ENCODE results near the gene ACSL3.
"Not testable (repeated sequence)": the region's sequence is repeated elsewhere in the genome, so short reads cannot be mapped to it uniquely, and the experiment has no call there.

Gene ACSL3

DNA sequence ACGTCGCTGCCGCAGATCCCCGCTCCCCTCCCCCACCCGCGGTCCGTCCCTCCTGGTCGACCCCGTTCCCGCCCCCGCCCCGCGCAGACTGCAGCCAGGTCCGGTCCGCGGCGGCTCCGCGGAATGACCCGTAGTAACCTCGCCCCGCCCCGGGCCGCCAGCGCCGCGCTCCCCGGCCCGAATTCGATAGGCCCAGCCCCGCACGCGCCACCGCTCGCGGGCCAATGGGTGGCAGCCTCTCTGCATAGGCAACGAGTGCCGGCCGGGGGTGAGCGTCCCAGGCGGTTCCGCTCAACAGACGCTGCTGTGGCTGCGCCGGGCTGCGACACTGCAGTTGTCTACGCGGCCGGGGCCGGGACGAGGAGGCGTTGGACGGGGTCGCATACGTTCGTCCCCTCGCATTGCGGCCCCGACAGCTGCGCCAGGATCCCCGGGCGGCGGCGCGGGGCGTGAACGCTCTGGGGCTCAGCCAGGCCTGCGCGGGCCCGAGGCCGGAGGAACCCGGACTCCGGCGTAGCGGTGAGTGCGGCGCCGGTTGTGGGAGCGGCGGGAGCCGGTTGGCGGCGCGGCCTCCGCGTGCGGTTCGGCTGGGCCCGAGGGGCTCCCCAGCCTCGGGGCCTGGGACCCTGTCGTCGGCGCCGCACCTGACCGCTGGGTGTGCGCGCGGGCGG is at the start of gene ACSL3:
ACSL3 (plus strand) TSS at position 297 of the 671 bp plus-strand sequence. CDS start 47,737 bp downstream, outside the sequence.
- DNase-seq (ENCODE audit: low spot score) = peak; percentile 96
- peak; percentile 89 for FAIRE-seq

DNA sequence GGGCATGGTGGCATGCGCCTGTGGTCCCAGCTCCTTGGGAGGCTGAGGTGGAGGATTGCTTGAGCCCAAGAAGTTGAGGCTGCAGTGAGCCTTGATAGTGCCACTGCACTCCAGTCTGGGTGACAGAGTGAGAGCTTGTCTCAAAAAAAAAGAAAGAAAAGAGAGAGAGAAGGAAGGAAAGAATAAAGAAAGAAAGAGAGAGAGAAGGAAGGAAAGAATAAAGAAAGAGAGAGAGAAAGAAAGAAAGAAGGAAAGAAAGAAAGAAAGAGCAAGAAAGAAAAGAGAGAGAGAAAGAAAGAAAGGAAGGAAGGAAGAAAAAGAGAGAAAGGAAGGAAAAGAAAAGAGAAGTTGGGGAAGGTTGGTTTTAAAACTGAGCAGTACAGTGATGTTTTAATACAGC is 49.0 kb upstream of the ACSL3 start:
- DNase-seq (ENCODE audit: low spot score) (no peak), FAIRE-seq (no peak)

DNA sequence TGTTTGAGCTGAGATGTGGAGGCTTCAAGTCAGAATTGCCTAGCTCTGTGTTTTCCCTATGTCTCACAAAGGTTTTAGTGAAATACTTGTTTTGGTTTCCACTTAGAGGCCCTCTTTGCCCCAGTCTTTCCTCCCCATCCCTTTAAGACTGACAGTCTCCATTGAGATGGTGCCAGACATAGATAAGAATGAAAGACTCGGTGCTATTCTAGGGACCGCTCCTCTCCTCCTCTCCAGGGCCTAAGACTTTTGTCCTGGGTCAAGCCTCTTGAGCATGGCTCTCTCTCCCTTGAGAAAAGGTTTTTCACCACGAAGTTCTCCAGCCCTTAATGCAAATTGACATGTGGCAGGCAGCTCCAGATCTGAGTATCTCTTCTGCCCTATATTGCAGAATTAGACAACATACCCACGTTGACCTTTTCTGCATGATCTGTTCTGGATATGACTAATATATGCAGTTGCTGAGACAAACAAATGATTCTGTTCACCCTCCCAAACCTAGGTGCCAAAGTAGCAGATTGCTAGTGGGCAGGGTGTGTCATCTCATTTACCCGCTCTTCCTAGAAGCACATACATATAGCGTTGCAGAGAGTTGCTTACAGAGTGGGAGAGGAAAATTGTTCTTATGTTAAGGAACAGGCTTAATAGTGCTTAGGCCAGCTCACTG is 47.5 kb upstream of the ACSL3 start:
- DNase-seq (ENCODE audit: low spot score) (no peak), FAIRE-seq (no peak)

DNA sequence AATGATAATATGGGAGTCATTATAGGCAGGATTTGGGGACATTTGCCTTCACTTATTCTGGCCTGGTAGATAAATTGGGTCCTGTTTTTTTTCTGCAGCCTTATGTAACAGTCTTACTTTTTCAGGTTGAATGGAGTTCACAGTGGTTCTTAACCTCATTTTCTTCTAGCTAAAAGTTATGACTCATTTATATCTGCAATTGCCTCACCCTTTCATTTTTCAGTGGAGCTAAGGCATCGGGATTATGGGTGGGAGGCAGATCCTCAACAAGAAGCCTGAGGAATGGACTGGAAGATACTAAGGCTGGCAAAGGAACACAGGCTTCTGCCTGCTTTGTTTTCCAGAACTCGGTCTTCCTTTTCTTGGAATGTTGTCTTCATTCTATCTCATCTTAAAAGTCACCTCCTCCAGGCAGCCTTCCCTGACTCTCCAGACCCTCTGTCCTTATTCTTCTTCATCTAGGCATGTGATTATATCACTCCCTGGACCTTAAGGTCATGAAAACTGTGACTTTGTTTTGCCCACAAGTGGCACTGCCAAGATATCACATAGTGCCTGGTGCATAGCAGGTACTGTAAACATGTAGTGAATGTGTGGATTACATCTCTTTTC is 41.0 kb upstream of the ACSL3 start:
- FAIRE-seq = no peak
- no peak for DNase-seq (ENCODE audit: low spot score)

DNA sequence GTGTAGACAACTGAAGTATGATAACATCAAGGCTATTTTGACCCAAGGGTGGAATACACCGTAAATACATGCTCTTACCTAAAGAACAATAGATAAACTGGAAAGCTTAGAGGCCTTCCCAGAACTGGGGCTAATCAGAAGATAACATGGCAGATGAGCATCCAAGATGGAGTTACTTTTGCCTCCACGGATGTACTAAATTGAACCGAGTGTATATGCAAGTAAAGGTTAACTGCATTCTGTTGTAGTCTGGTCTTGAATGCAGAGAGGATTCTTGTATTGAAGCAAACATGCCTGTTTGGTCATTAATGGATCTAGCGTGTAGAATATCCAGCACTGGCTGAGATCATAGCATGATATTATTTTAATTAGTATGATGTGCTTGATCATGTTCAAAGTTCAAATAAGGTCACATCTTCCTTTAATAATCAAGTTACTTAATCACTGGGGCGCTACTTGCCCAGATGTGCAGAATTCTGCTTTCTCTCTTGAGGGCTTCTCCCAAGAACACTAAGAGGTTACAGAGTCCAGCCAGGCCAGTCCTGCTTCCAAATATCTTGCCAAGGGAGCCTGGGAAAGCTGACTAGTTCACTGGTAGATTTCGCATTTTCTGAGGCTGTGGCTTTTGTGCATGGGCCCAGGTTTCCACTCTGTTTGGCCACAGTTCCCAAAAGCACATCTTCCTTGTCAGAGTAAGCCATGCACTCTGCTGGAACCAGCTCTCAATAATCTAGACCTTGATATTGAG is 37.5 kb upstream of the ACSL3 start:
- FAIRE-seq (no peak), DNase-seq (ENCODE audit: low spot score) (no peak)

- DNase-seq (ENCODE audit: low spot score) = no peak
- no peak for FAIRE-seq
These were observed 35.8 kb upstream of the ACSL3 start for GRCh38 chr2:222825031-222825430.

DNA sequence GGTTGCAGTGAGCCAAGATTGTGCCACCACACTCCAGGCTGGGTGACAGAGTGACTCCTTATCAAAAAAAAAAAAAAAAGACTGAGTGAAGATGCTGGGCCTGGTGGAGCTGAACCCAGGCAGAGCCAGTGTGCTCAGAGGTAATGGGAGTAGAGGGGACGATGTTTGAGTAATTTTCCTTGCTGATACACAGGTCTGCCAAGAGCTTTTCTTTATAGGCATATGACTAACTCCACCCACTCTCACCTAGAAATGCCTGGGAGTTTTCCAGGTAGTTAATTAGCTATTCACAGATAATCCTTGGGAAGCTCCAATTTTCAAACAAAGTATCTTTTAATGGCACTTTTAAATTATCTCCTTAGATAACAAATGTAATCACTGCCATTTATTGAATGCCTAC is 33.4 kb upstream of the ACSL3 start:
- no peak for DNase-seq (ENCODE audit: low spot score)
- no peak for FAIRE-seq

GRCh38 chr2:222828572-222828971 is 32.3 kb upstream of the ACSL3 start:
- FAIRE-seq = no peak
- DNase-seq (ENCODE audit: low spot score) = no peak

DNA sequence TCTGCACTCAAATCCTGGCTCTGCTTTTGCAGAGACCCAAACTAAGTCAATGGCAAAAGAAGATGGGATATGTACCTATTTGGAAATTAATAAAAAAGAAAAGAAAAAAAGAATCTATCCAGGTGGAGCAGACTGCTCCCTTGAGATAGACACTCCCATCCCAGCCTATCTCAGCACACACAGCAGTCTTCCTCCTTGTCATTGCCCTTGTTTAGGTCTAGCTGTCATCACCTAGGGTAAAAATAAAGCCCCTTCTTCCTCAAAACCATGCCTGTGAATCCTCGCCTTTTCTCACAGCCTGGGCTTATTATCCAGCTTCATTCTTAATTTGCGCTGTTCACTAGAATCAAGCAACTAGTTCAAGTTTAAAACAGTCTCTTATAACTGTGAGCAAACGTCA is 30.7 kb upstream of the ACSL3 start:
- DNase-seq (ENCODE audit: low spot score) = no peak
- FAIRE-seq = no peak

DNA sequence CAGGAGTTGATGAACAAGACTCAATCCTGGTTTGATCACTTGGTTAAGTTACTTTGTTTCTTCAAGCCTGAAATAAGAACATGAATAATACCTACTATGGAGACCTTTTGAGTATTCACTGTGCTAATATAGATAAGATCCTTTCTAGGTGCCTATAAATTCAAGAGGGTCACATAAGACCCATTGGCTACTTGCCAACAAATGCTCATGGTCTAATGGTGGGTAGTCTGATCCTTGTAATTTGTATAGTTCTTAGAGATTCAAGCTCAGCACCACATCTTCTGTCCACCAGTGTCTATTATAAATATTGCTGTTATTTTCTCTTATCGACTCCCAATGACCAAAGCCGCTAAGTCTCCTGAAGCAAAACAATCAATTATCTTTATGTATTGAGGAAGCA is 27.4 kb upstream of the ACSL3 start:
- FAIRE-seq (no peak), DNase-seq (ENCODE audit: low spot score) (no peak)

GRCh38 chr2:222835143-222835822 is 25.6 kb upstream of the ACSL3 start:
- no peak for FAIRE-seq
- peak; percentile 35 for DNase-seq (ENCODE audit: low spot score)

GRCh38 chr2:222835823-222836151 is 25.0 kb upstream of the ACSL3 start:
- FAIRE-seq (no peak), DNase-seq (ENCODE audit: low spot score) (no peak)

- FAIRE-seq = peak; percentile 58
- DNase-seq (ENCODE audit: low spot score) = peak; percentile 62
These were observed 23.2 kb upstream of the ACSL3 start for GRCh38 chr2:222837643-222838056.

DNA sequence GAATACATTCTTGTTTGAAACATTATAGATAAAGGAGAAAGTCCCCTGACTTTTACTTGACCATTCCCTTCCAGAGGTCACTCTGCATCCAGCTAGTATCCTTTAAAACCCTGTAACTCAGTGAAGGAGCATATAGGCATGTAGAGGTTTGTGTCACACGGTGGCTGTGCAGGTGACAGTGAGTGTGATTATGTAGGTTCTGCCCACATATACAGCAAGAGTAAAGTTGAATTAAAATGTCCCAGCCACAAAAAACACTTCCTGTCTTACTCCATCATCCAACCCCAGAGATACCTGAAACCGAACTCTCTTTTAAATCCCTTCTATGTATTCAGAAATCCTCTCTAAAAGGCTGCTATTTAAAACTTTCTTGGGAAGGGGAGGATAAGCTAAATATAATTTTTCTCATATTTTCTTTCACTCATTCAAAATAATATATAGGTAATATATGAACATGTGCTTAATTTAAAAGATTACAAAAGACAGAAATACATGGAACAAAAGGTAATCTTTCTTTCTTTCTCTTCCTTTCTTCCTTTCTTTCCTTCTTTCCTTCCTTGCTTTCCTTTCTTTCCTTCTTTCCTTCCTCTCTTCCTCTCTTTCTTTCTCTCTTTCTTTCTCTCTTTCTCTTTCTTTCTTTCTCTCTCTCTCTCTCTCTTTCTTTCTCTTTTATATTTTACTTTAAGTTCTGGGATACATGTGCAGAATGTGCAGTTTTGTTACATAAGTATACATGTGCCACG is 20.6 kb upstream of the ACSL3 start:
- no peak for DNase-seq (ENCODE audit: low spot score)
- no peak for FAIRE-seq

DNA sequence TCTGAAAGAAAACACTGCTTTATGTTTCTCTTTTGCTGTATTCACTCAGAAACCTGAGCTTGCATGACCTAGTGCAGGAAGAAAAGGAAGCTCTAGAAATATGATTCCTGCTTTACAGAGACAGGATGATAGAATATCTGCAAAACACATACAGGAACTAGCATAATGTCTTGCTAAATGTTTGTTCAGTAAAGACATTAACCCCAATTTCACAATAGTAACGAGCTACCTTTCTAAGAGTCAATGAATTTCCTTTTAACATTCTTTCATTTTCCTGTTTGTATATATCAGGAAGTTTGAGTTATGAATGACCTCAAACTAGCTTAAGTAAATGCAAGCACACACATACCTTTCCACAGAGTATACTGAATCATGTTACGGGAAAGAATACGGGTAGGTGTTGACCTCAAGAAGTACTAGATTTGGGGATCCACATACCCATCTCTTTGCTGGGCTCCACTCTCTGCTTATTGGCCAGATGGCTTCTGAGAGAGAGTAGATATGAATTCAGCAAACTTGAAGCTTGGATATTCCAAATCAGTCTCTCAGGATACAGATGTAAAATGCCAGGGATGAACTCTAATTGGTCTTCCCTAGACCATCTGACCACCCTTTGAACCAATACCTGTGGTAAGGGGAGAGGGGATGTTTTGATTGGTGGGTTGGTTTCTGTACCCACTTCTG is 18.2 kb upstream of the ACSL3 start:
- FAIRE-seq (no peak), DNase-seq (ENCODE audit: low spot score) (no peak)

GRCh38 chr2:222844323-222844722 is 16.5 kb upstream of the ACSL3 start:
- DNase-seq (ENCODE audit: low spot score) (peak; percentile 39), FAIRE-seq (no peak)

GRCh38 chr2:222845314-222845713 is 15.5 kb upstream of the ACSL3 start:
- not testable (repeated sequence) for DNase-seq (ENCODE audit: low spot score); FAIRE-seq

- DNase-seq (ENCODE audit: low spot score) = no peak
- no peak for FAIRE-seq
These were observed 14.8 kb upstream of the ACSL3 start for GRCh38 chr2:222846003-222846402.

- DNase-seq (ENCODE audit: low spot score); FAIRE-seq: not testable (repeated sequence)
These were observed 12.8 kb upstream of the ACSL3 start for GRCh38 chr2:222848031-222848430.

DNA sequence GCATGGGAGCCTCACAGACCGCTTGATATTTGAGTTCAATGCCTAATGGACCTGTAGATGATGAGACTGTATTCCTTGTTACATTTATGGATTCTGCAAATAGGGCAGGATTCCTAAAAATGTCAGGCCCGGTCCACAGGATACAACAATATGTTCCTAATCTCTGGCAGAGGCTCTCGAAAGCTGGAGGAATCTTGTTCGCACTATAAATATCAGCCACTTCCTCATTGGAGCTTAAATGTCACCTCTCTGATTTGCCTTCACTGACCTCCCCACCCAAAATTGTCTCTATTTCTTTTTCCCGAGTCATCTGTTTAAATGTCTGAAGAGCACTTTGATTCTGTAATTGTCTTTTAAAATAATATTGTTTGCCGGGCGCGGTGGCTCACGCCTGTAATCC is 12.0 kb upstream of the ACSL3 start:
- DNase-seq (ENCODE audit: low spot score) (no peak), FAIRE-seq (no peak)

All from urothelium cell line (cell line).